ENCODE results near the gene DNHD1.
A peak's percentile ranks its signal among the peaks of the same experiment; 100 is the strongest.

DNHD1 gene

GRCh38 chr11:6612213-6613041, 115.3 kb downstream of the DNHD1 start, which contains the start of gene TAF10:
Gene TAF10, minus strand, starts transcription at chr11:6612216. Its CDS starts 27 bp downstream, at chr11:6612189.
- DNase-seq, result peak; percentile 98

DNA sequence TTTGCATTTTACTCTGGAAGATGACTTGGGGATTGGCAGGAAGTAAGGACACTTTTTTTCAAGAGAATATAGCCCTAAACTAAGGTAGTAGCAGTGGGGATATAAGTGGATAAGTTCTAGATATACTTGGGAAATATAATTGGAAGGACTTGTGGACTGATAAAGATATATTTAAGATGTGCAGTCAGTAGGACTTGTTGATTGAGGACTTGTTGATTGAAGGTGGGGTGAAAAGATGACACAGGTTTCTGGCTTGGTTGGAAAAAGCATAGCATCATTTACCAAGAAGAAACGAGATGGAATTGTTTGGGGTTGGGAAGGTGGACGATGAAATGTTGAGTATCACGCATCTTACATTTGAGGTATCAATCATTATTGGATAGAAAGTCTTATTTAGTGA, 116.4 kb downstream of the DNHD1 start:
- no peak for DNase-seq

DNA sequence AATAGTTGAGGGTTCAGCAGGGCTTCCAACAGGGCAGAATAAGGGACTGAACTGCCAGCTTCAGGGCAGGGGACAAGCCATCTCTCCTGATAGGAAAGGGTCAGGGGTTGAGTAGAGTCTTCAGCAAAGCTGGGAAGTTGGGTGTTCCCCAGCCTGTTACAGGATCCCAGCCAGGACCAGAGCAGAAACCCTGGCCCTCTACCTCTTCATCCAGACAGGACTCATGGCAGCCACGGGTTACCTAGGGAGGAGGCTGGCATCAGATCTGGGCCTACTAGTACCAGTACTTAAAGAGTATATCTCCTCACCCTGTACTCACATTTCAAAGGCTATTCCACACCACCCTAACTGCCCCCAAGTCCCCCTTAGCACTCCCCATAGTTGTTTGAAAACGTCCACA, 117.4 kb downstream of the DNHD1 start:
- DNase-seq, result no peak

DNA sequence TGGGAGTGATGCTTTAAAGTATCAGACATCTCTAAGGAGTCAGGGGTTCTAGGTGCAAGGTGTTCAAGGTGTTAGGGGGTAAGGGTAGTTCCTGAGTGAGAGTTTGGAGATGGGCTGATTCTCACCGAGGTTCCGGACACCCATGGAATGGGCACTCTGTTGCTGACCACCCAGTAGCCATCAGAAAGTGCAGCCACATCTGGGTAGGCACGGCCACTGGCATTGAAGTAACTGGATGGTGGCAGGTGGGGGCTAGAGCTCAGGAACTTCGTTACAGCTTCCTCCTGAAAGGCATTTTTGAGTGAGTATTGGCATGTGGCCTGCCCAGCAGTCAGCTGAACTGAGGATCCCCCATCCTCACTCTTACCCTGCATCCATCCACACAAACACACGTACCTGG, 118.0 kb downstream of the DNHD1 start:
- DNase-seq, result no peak

DNA sequence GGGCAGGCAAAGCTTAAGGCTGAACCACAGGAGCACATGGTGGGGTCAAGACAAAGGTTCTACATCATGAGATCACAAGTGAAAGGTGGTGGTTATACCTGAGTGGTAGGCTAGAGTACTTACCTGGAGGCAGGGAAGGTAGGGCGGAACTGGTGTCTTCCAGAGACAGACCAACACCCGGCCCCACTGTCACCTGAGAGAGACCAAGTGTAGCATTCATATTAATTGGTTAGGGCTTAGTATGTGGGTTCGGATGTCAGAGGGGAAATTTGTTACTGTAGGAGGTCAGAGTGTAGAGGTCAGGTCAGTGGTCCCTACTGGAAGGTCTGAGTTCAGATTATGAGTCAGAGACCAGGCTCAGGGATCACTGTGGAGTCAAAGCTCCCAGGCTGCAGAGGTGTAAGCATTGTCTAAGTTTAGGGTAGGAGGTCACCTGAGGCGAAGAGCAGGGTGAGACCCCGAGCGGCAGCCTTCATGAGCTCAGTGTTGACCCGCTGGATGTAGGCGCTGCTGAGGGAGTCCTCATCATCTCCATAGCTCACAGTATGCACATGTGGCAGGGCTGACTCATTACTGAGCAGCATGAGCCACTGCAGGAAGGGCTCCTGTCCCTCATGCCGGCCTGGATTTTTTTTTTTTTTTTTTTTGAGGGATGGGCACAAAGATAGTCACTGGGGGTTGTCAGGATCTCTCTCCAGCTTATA, 119.0 kb downstream of the DNHD1 start:
- no peak for DNase-seq

- DNase-seq, result no peak
Measured at GRCh38 chr11:6616596-6617250, 119.6 kb downstream of the DNHD1 start.

GRCh38 chr11:6617315-6617781, 120.3 kb downstream of the DNHD1 start:
- peak; percentile 42 to 53 for DNase-seq

DNA sequence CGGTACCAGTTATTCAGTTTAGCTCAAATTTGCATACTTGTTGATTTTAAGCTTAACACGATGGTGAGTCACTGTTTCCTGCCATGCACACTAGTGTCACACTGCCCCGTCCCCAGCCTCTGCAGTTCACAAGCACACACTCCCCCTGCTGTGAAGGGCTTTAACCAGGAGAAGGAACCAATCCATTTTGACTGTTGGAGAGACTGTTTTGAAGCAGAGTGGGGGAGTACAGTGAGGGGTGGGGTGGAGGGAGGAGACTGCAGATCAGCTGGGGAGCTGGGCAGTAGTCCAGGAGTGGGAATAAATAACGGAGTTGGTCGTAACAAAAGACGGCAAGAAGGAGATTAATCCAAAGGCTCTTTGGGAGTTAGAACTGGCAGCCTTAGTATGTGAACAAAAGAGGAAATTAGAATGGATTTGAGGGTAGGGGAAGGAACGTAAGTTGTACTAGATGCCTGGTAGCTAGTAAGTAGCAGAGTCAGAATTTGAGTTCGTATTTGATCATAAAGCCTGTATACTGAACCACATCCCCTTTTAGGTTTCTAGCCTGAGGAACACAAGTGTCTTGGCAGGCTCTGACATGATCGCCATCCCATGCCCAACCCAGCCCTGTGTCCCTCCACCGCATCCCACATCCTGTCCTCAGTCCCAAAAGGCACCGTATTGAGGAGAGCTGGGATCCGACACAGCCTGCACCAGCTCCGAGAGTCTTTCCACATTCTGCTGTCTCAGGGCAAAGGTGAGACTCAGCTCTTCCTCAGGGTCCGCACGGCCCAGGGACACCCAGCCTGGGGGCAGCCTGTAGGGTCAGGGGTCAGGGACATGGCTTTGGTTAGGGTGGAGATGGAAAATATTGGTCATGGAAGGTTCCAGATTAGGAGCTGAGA, 121.3 kb downstream of the DNHD1 start:
- peak; percentile 74 to 75 for DNase-seq

GRCh38 chr11:6619004-6619745, 122.1 kb downstream of the DNHD1 start, which contains the start of gene TPP1:
Gene TPP1, minus strand, starts transcription at chr11:6619422. Its CDS starts 22 bp downstream, at chr11:6619400.
- peak; percentile 95 to 97 for DNase-seq

- DNase-seq, result peak; percentile 70
Measured at GRCh38 chr11:6620636-6621035, 123.6 kb downstream of the DNHD1 start.

Data from inflammatory macrophage (primary cell).